ENCODE data around the gene POLR2C.

- no peak for TF ChIP-seq CTCF (IDR thresholded peaks at IDR 0.05)
- no peak for TF ChIP-seq POLR2A (IDR thresholded peaks at IDR 0.05)
Observed at GRCh38 chr16:57435838-57436237, 26.6 kb upstream of the POLR2C start.

Measured in body of pancreas (tissue), 4 donors.